ENCODE results near the gene AJM1. TPM values are rescaled to one million over a fixed set of nuclear protein-coding genes. Genes with fewer than 3 reads are reported as not detected.

AJM1 gene
- total and polyA plus RNA-seq, 2 donors (not counting 1 experiment from before 2014, with no cell fraction given): 0.19 to 1.7 TPM

GRCh38 chr9:136827794-136828473, 14.3 kb upstream of the AJM1 start:
- Histone ChIP-seq H3K36me3 (ENCODE audit: control insufficient read depth, insufficient read depth, low read length) (peaks cover 36% of the 10 kb centered on the region), H2AFZ (ENCODE audit: low read length) (no peak overlapping the region)
- no peak for TF ChIP-seq EZH2 (IDR thresholded peaks at IDR 0.05; ENCODE audit: low read length, missing control alignments)
- TF ChIP-seq, protein P1, sequence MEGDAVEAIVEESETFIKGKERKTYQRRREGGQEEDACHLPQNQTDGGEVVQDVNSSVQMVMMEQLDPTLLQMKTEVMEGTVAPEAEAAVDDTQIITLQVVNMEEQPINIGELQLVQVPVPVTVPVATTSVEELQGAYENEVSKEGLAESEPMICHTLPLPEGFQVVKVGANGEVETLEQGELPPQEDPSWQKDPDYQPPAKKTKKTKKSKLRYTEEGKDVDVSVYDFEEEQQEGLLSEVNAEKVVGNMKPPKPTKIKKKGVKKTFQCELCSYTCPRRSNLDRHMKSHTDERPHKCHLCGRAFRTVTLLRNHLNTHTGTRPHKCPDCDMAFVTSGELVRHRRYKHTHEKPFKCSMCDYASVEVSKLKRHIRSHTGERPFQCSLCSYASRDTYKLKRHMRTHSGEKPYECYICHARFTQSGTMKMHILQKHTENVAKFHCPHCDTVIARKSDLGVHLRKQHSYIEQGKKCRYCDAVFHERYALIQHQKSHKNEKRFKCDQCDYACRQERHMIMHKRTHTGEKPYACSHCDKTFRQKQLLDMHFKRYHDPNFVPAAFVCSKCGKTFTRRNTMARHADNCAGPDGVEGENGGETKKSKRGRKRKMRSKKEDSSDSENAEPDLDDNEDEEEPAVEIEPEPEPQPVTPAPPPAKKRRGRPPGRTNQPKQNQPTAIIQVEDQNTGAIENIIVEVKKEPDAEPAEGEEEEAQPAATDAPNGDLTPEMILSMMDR (conservative IDR thresholded peaks at IDR 0.05 in 1 of 2, IDR thresholded peaks at IDR 0.05 in 1 of 2; ENCODE audit: low read depth in 1 of 2, low read length in 2 of 2): no peak

DNA sequence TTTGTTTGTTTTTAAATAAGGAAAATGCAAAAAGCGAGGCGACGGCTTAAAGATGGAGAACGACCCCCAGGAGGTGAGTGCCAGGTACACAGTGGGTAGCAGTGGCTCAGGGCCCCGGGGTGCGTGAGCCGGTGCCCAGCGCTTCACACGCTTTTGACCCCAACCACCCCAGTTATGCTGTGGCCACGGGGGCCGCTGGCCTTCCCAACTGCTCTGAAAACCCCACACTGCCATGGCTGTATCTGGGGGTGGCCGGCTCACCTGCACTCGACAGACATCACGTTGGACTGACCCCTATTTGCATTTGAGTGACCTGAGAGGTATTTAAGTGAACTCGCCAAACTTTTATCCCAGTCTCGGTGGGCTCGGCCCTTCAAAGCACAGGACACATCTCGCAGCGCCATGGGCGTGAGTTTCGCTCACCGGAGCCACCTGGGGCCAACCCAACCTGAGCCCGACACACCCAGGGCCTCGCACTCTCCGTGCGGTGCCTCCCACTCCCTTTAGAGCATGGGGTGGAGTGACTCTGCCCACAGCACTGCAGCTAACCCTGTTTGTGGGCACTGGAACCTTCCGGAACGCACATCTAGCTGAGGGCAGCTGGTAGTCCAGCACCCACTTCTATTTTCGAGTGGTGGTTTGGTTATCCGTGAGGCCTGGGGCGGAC, 13.7 kb upstream of the AJM1 start:
- Histone ChIP-seq H3K9me3 (ENCODE audit: control insufficient read depth, insufficient read depth, low read depth, low read length) (no peaks in the 10 kb centered on the region), H3K4me1 (ENCODE audit: control insufficient read depth, extremely low read depth, insufficient read depth, low read length) (no peaks in the 10 kb centered on the region), H3K4me3 (replicated peaks in 1 of 4; ENCODE audit: control extremely low read depth in 1 of 4, insufficient read depth in 1 of 4, low read depth in 3 of 4, low read length in 4 of 4) (no peak overlapping the region), H3K4me2 (ENCODE audit: extremely low read depth, insufficient read depth, low read length) (no peak overlapping the region), H3K27me3 (ENCODE audit: control insufficient read depth, insufficient read depth, low read length) (no peaks in the 10 kb centered on the region), H3K9ac (ENCODE audit: insufficient read depth, low read length) (no peak overlapping the region), H3K79me2 (ENCODE audit: control insufficient read depth, insufficient read depth, low read length) (no peaks in the 10 kb centered on the region), H3K27ac (ENCODE audit: insufficient read depth, low read length) (no peak overlapping the region), H3K36me3 (ENCODE audit: control insufficient read depth, insufficient read depth, low read length) (peaks cover 36% of the 10 kb centered on the region), H2AFZ (ENCODE audit: low read length) (no peak overlapping the region), H4K20me1 (ENCODE audit: control insufficient read depth, extremely low read depth, insufficient read depth, low read length) (no peaks in the 10 kb centered on the region)
- no peak for DNase-seq (ENCODE audit: low read depth in 2 of 2)
- TF ChIP-seq, protein P1 (conservative IDR thresholded peaks at IDR 0.05 in 1 of 2, IDR thresholded peaks at IDR 0.05 in 1 of 2; ENCODE audit: low read depth in 1 of 2, low read length in 2 of 2): no peak
- no peak for TF ChIP-seq EZH2 (IDR thresholded peaks at IDR 0.05; ENCODE audit: low read length, missing control alignments)

More at GRCh38 chr9:136827794-136828473, 14.3 kb upstream of the AJM1 start:
- no peaks in the 10 kb centered on the region for H3K27me3 ChIP-seq (ENCODE audit: control insufficient read depth, insufficient read depth, low read length)
- H3K79me2 ChIP-seq (ENCODE audit: control insufficient read depth, insufficient read depth, low read length): no peaks in the 10 kb centered on the region
- no peak overlapping the region for H3K4me2 ChIP-seq (ENCODE audit: extremely low read depth, insufficient read depth, low read length)
- H3K9me3 ChIP-seq (ENCODE audit: control insufficient read depth, insufficient read depth, low read depth, low read length): no peaks in the 10 kb centered on the region
- H3K4me1 ChIP-seq (ENCODE audit: control insufficient read depth, extremely low read depth, insufficient read depth, low read length): no peaks in the 10 kb centered on the region
- no peak overlapping the region for H3K4me3 ChIP-seq (replicated peaks in 1 of 4; ENCODE audit: control extremely low read depth in 1 of 4, insufficient read depth in 1 of 4, low read depth in 3 of 4, low read length in 4 of 4)
- H3K27ac ChIP-seq (ENCODE audit: insufficient read depth, low read length): no peak overlapping the region
- H3K9ac ChIP-seq (ENCODE audit: insufficient read depth, low read length): no peak overlapping the region
- DNase-seq (ENCODE audit: low read depth in 2 of 2): no peak
- no peaks in the 10 kb centered on the region for H4K20me1 ChIP-seq (ENCODE audit: control insufficient read depth, extremely low read depth, insufficient read depth, low read length)

- no peak overlapping the region for H3K27ac ChIP-seq (ENCODE audit: insufficient read depth, low read length)
- H3K9ac ChIP-seq (ENCODE audit: insufficient read depth, low read length): no peak overlapping the region
- H3K4me1 ChIP-seq (ENCODE audit: control insufficient read depth, extremely low read depth, insufficient read depth, low read length): no peaks in the 10 kb centered on the region
- H2AFZ ChIP-seq (ENCODE audit: low read length): no peak overlapping the region
- peaks cover 36% of the 10 kb centered on the region for H3K36me3 ChIP-seq (ENCODE audit: control insufficient read depth, insufficient read depth, low read length)
- H4K20me1 ChIP-seq (ENCODE audit: control insufficient read depth, extremely low read depth, insufficient read depth, low read length): no peaks in the 10 kb centered on the region
- no peak overlapping the region for H3K4me3 ChIP-seq (replicated peaks in 1 of 4; ENCODE audit: control extremely low read depth in 1 of 4, insufficient read depth in 1 of 4, low read depth in 3 of 4, low read length in 4 of 4)
- no peaks in the 10 kb centered on the region for H3K9me3 ChIP-seq (ENCODE audit: control insufficient read depth, insufficient read depth, low read depth, low read length)
- no peak for DNase-seq (ENCODE audit: low read depth in 2 of 2)
- H3K79me2 ChIP-seq (ENCODE audit: control insufficient read depth, insufficient read depth, low read length): no peaks in the 10 kb centered on the region
- TF ChIP-seq, protein P1 (conservative IDR thresholded peaks at IDR 0.05 in 1 of 2, IDR thresholded peaks at IDR 0.05 in 1 of 2; ENCODE audit: low read depth in 1 of 2, low read length in 2 of 2): no peak
- no peak for TF ChIP-seq EZH2 (IDR thresholded peaks at IDR 0.05; ENCODE audit: low read length, missing control alignments)
- H3K4me2 ChIP-seq (ENCODE audit: extremely low read depth, insufficient read depth, low read length): no peak overlapping the region
- no peaks in the 10 kb centered on the region for H3K27me3 ChIP-seq (ENCODE audit: control insufficient read depth, insufficient read depth, low read length)
Measured at GRCh38 chr9:136829412-136829811, 12.9 kb upstream of the AJM1 start.
